Gastrocnemius medialis (tissue), 4 donors: ENCODE data around the gene BRI3. TPM values are rescaled to one million over a fixed set of nuclear protein-coding genes. Genes with fewer than 3 reads are reported as not detected.

ENCODE experiments used
- ATAC-seq, 2 donors: fragments of 150-250 bp; one replicate each; pipeline ENCODE4 v1.9.1; 2016
- DNase-seq, 2 donors: peaks; one replicate each; pipeline ENCODE4 v3.0.0-alpha.2; 2019
- H3K27ac ChIP-seq, 4 donors: fragments of 200-600 bp; sonication (generic); 1 replicate in 1 of 4; 2 replicates in 3 of 4; pipeline ENCODE4 v1.5.1; 2016 to 2018; ENCODE audit warnings: mild to moderate bottlenecking in 2 of 4, moderate library complexity in 1 of 4
- H3K27me3 ChIP-seq, 3 donors: fragments of 200-600 bp; sonication (generic) in 2 of 3; 1 replicate in 1 of 3; 2 replicates in 2 of 3; pipeline versions ENCODE4 v1.5.1 to v1.6.0; 2016 to 2019; ENCODE audit warnings: mild to moderate bottlenecking in 1 of 3, moderate library complexity in 1 of 3
- H3K36me3 ChIP-seq, 2 donors: fragments of 200-600 bp; sonication (generic) in 1 of 2; one replicate each; pipeline ENCODE4 v1.5.1; 2017 to 2018
- H3K4me1 ChIP-seq, 2 donors: fragments of 200-600 bp; sonication (generic) in 1 of 2; one replicate each; pipeline ENCODE4 v1.5.1; 2016 to 2017; ENCODE audit warnings: mild to moderate bottlenecking in 2 of 2
- H3K4me3 ChIP-seq, 4 donors: fragments of 200-600 bp; sonication (generic) in 3 of 4; 1 replicate in 1 of 4; 2 replicates in 3 of 4; pipeline ENCODE4 v1.5.1; 2016 to 2019; ENCODE audit warnings: mild to moderate bottlenecking in 2 of 4
- H3K9me3 ChIP-seq, 3 donors: fragments of 200-600 bp; sonication (generic) in 2 of 3; 1 replicate in 1 of 3; 2 replicates in 2 of 3; pipeline ENCODE4 v1.5.1; 2016 to 2019
- CTCF ChIP-seq, 5 experiments: fragments of 450-650 bp in 3 of 5; fragments of 200-600 bp in 2 of 5; sonication (generic) in 2 of 5; IDR thresholded peaks in 4 of 5; conservative IDR thresholded peaks in 1 of 5; 1 replicate in 4 of 5; 2 replicates in 1 of 5; pipeline ENCODE4 v1.5.1; 2016 to 2019; ENCODE audit warnings: antibody characterized with exemption in 5 of 5, mild to moderate bottlenecking in 3 of 5, moderate library complexity in 3 of 5
- POLR2A ChIP-seq, 2 donors: fragments of 450-650 bp; IDR thresholded peaks; one replicate each; pipeline ENCODE4 v1.6.1; 2017; ENCODE audit warnings: antibody characterized with exemption in 2 of 2, mild to moderate bottlenecking in 2 of 2, moderate library complexity in 2 of 2
- in situ Hi-C, 4 donors: fragments of 200-750 bp; cut with MboI; loops; one replicate each; pipeline versions ENCODE4 v1.15.0 to v1.8.0; 2017; ENCODE audit warnings: low sequenced_read_pairs in 4 of 4
- intact Hi-C: fragments of 100-400 bp; cut with DNase I; formaldehyde crosslinking; loops from one replicate; pipeline ENCODE4 v1.15.1; 2023; ENCODE audit warnings: low total_unique reads
- total RNA-seq, 4 donors: library from RNA; depleted of rRNA; stranded (reverse); fragments of >200 nt; gene quantifications; one replicate each; pipeline versions ENCODE4 v1.1.0 to v1.2.3, GENCODE V29; 2016

Gene BRI3
- total RNA-seq, 4 donors from 2014 or later, result 60.5 to 180 (median 114) TPM

- DNase-seq (no peak), ATAC-seq (no peak)
- in situ Hi-C loops, result no loop called here
- Histone ChIP-seq H3K27me3 (no peaks in the 10 kb centered on the region), H3K9me3 (no peaks in the 10 kb centered on the region), H3K4me3 (no peak overlapping the region), H3K36me3 (no peaks in the 10 kb centered on the region), H3K4me1 (peaks cover 9 to 10% of the 10 kb centered on the region in 2 donors), H3K27ac (peak overlapping the region in 3 of 4 donors; percentile 27 to 39 (median 29))
- intact Hi-C loops, result no loop called here
- no peak for TF ChIP-seq POLR2A (IDR thresholded peaks at IDR 0.05)
- no peak for TF ChIP-seq CTCF (IDR thresholded peaks at IDR 0.05 in 4 of 5, conservative IDR thresholded peaks at IDR 0.05 in 1 of 5)
Observed at GRCh38 chr7:98278936-98279335, 2.5 kb upstream of the BRI3 start.

- DNase-seq, result peak in 1 of 2 donors; percentile 30
- ATAC-seq, result no peak
- Histone ChIP-seq H3K4me3 (peak overlapping the region; percentile 62 to 72 (median 68)), H3K4me1 (peaks cover 22% of the 10 kb centered on the region in 2 donors), H3K27ac (peak overlapping the region; percentile 91 to 98 (median 94)), H3K9me3 (no peaks in the 10 kb centered on the region), H3K36me3 (no peaks in the 10 kb centered on the region), H3K27me3 (no peaks in the 10 kb centered on the region)
- intact Hi-C loops, result loop anchor here (1.0 to 10.0 kb wide), 3 partner anchors 28 to 595 kb away; partner anchors contain the start of genes BAIAP2L1, TECPR1, TMEM130 and TRRAP
- in situ Hi-C loops, result loop anchor here in 1 of 4 donors (10.0 kb wide), 1 partner anchor 105 kb away; no protein-coding TSS in a partner anchor
- no peak for TF ChIP-seq CTCF (IDR thresholded peaks at IDR 0.05 in 4 of 5, conservative IDR thresholded peaks at IDR 0.05 in 1 of 5)
- TF ChIP-seq POLR2A (IDR thresholded peaks at IDR 0.05), result no peak
Observed at GRCh38 chr7:98280296-98280695, 1.2 kb upstream of the BRI3 start.

GRCh38 chr7:98281757-98282606 lies 496 bp downstream of the BRI3 start:
- intact Hi-C loops, result loop anchor here (5.0 to 10.0 kb wide), 2 partner anchors 120 to 593 kb away; partner anchors contain the start of genes BAIAP2L1, TMEM130 and TRRAP
- H3K27me3 ChIP-seq, result no peaks in the 10 kb centered on the region
- H3K36me3 ChIP-seq, result no peaks in the 10 kb centered on the region
- DNase-seq (peak in 1 of 2 donors; percentile 65), ATAC-seq (no peak)
- H3K27ac ChIP-seq, result peak overlapping the region; percentile 96 to 100 (median 99)
- TF ChIP-seq CTCF (IDR thresholded peaks at IDR 0.05 in 4 of 5, conservative IDR thresholded peaks at IDR 0.05 in 1 of 5) (no peak), POLR2A (IDR thresholded peaks at IDR 0.05) (peak; percentile 3 to 51)
- H3K4me3 ChIP-seq, result peak overlapping the region; percentile 84 to 98 (median 92)
- peaks cover 38 to 39% of the 10 kb centered on the region in 2 donors for H3K4me1 ChIP-seq
- in situ Hi-C loops, result loop anchor here in 1 of 4 donors (10.0 kb wide), 1 partner anchor 107 kb away; no protein-coding TSS in a partner anchor
- no peaks in the 10 kb centered on the region for H3K9me3 ChIP-seq

- H3K36me3 ChIP-seq, result no peaks in the 10 kb centered on the region
- no peaks in the 10 kb centered on the region for H3K27me3 ChIP-seq
- no peaks in the 10 kb centered on the region for H3K9me3 ChIP-seq
- no peak for TF ChIP-seq POLR2A (IDR thresholded peaks at IDR 0.05)
- TF ChIP-seq CTCF (IDR thresholded peaks at IDR 0.05 in 4 of 5, conservative IDR thresholded peaks at IDR 0.05 in 1 of 5), result no peak
- intact Hi-C loops, result loop anchor here (5.0 to 10.0 kb wide), 2 partner anchors 120 to 592 kb away; partner anchors contain the start of genes BAIAP2L1, TMEM130 and TRRAP
- in situ Hi-C loops, result loop anchor here in 1 of 4 donors (10.0 kb wide), 1 partner anchor 108 kb away; no protein-coding TSS in a partner anchor
- peak overlapping the region; percentile 96 to 100 (median 99) for H3K27ac ChIP-seq
- H3K4me3 ChIP-seq, result peak overlapping the region; percentile 84 to 98 (median 92)
- DNase-seq (no peak), ATAC-seq (no peak)
- peaks cover 45 to 46% of the 10 kb centered on the region in 2 donors for H3K4me1 ChIP-seq
Observed at GRCh38 chr7:98282703-98283102, 1.2 kb downstream of the BRI3 start.
